Astrocyte of the cerebellum (primary cell): Measurements from ENCODE around the gene RIPK3.

ENCODE experiments used
- DNase-seq: peaks from one replicate; pipeline ENCODE4 v3.0.0-alpha.2; 2011; ENCODE audit warnings: low read depth
- H3K4me3 ChIP-seq: 2 replicates; pipeline ENCODE4 v1.5.1; 2011; ENCODE audit warnings: mild to moderate bottlenecking, low read depth, low read length, moderate library complexity
- CTCF ChIP-seq: IDR thresholded peaks from 2 replicates; pipeline ENCODE4 v1.5.1; 2012; ENCODE audit warnings: low read length, low read depth, moderate library complexity, mild to moderate bottlenecking; ENCODE audit errors: missing control alignments
- in situ Hi-C: cut with HindIII; loops from 2 replicates; pipeline ENCODE4 v1.10.0; 2017; ENCODE audit warnings: low sequenced_read_pairs

Gene RIPK3

GRCh38 chr14:24290746-24291145, 49.0 kb downstream of the RIPK3 start:
- H3K4me3 ChIP-seq: no peak overlapping the region
- DNase-seq: no peak
- in situ Hi-C loops: no loop called here
- TF ChIP-seq CTCF: no peak

GRCh38 chr14:24289649-24290280, 50.0 kb downstream of the RIPK3 start:
- no peak overlapping the region for H3K4me3 ChIP-seq
- no peak for DNase-seq
- in situ Hi-C loops: no loop called here
- no peak for TF ChIP-seq CTCF

GRCh38 chr14:24286996-24287395, 52.8 kb downstream of the RIPK3 start:
- in situ Hi-C loops: no loop called here
- no peak for TF ChIP-seq CTCF
- no peak overlapping the region for H3K4me3 ChIP-seq
- no peak for DNase-seq
